SU-DHL-6 (cell line): ENCODE data around the gene MINPP1.

Experiments used
- H2AFZ ChIP-seq: fragments of 200-600 bp; sonication (generic); 2 replicates; pipeline ENCODE4 v1.6.1; 2014; ENCODE audit warnings: low read depth, mild to moderate bottlenecking, moderate library complexity, mixed read lengths, antibody characterized with exemption, low read length; ENCODE audit not compliant: severe bottlenecking
- H3F3A ChIP-seq: fragments of 200-600 bp; shearing (Covaris generic); 2 replicates; pipeline ENCODE4 v1.6.0; 2016; ENCODE audit warnings: antibody characterized with exemption, mild to moderate bottlenecking; ENCODE audit not compliant: insufficient read depth
- H3K27ac ChIP-seq: fragments of 200-600 bp; sonication (generic); 2 replicates; pipeline ENCODE4 v1.5.1; 2016; ENCODE audit warnings: low read depth, mild to moderate bottlenecking, low read length, moderate library complexity, mixed read lengths
- H3K27me3 ChIP-seq: fragments of 200-600 bp; sonication (generic), shearing (Covaris generic); 2 replicates; pipeline ENCODE4 v1.6.0; 2014; ENCODE audit warnings: mild to moderate bottlenecking, low read length
- H3K36me3 ChIP-seq: fragments of 200-600 bp; sonication (generic); 2 replicates; pipeline ENCODE4 v1.6.1; 2014; ENCODE audit warnings: mild to moderate bottlenecking, low read length, mixed read lengths
- H3K4me2 ChIP-seq: fragments of 300-600, 200-600 bp; shearing (Covaris generic), sonication (generic); 2 replicates; pipeline ENCODE4 v1.6.0; 2014; ENCODE audit warnings: low read length, low read depth, mild to moderate bottlenecking; ENCODE audit not compliant: poor library complexity, severe bottlenecking
- H3K4me3 ChIP-seq: fragments of 200-600 bp; sonication (generic); 2 replicates; pipeline ENCODE4 v1.5.1; 2014; ENCODE audit warnings: antibody characterized with exemption, low read length, mild to moderate bottlenecking, mixed read lengths; ENCODE audit not compliant: insufficient read depth, poor library complexity, severe bottlenecking
- H3K79me2 ChIP-seq: fragments of 200-600 bp; sonication (generic); 2 replicates; pipeline ENCODE4 v1.6.1; 2014; ENCODE audit warnings: mild to moderate bottlenecking, low read length, moderate library complexity; ENCODE audit not compliant: insufficient read depth
- H3K9ac ChIP-seq: fragments of 200-600 bp; sonication (generic); 2 replicates; pipeline ENCODE4 v1.7.0; 2014; ENCODE audit warnings: mild to moderate bottlenecking, low read length
- H3K9me2 ChIP-seq: fragments of 200-600 bp; sonication (generic); replicated peaks from 2 replicates; pipeline ENCODE4 v1.6.1; 2014; ENCODE audit warnings: low read length; ENCODE audit not compliant: insufficient read depth
- H3K9me3 ChIP-seq: fragments of 200-600 bp; sonication (generic); 2 replicates; pipeline ENCODE4 v1.6.1; 2014; ENCODE audit warnings: low read length, mixed read lengths; ENCODE audit not compliant: insufficient read depth
- H4K20me1 ChIP-seq: fragments of 200-600 bp; sonication (generic); 2 replicates; pipeline ENCODE4 v1.6.1; 2014; ENCODE audit warnings: low read depth, mild to moderate bottlenecking, antibody characterized with exemption, low read length, moderate library complexity, mixed read lengths
- CTCF ChIP-seq: fragments of 200-600 bp; sonication (generic); IDR thresholded peaks from one replicate; pipeline ENCODE4 v1.5.1; 2017; ENCODE audit warnings: antibody characterized with exemption, mild to moderate bottlenecking, low read length, moderate library complexity; ENCODE audit not compliant: insufficient read depth, poor library complexity, severe bottlenecking
- EZH2phosphoT487 ChIP-seq: fragments of 200-600 bp; sonication (generic), shearing (Covaris generic); conservative IDR thresholded peaks from 2 replicates; pipeline ENCODE4 v1.6.1; 2018; ENCODE audit warnings: mild to moderate bottlenecking, antibody characterized with exemption, low read length, moderate library complexity, mixed read lengths

The MINPP1 gene

DNA sequence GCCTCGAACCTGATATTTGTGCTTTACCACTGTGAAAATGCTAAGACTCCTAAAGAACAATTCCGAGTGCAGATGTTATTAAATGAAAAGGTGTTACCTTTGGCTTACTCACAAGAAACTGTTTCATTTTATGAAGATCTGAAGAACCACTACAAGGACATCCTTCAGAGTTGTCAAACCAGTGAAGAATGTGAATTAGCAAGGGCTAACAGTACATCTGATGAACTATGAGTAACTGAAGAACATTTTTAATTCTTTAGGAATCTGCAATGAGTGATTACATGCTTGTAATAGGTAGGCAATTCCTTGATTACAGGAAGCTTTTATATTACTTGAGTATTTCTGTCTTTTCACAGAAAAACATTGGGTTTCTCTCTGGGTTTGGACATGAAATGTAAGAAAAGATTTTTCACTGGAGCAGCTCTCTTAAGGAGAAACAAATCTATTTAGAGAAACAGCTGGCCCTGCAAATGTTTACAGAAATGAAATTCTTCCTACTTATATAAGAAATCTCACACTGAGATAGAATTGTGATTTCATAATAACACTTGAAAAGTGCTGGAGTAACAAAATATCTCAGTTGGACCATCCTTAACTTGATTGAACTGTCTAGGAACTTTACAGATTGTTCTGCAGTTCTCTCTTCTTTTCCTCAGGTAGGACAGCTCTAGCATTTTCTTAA lies 47.7 kb downstream of the MINPP1 start:
- Histone ChIP-seq H3K27me3 (no peaks in the 10 kb centered on the region), H3K79me2 (no peaks in the 10 kb centered on the region), H3K27ac (no peak overlapping the region), H3K9me3 (no peaks in the 10 kb centered on the region), H3K9me2 (no peaks in the 10 kb centered on the region), H3K4me2 (no peak overlapping the region), H3F3A (no peaks in the 10 kb centered on the region), H3K9ac (no peak overlapping the region), H2AFZ (no peak overlapping the region), H3K4me3 (no peak overlapping the region), H4K20me1 (no peaks in the 10 kb centered on the region), H3K36me3 (no peaks in the 10 kb centered on the region)
- TF ChIP-seq CTCF (no peak), EZH2phosphoT487 (no peak)

GRCh38 chr10:87557409-87557808 lies 52.7 kb downstream of the MINPP1 start:
- Histone ChIP-seq H3K4me2 (no peak overlapping the region), H3K9me3 (no peaks in the 10 kb centered on the region), H3K27me3 (no peaks in the 10 kb centered on the region), H3K4me3 (no peak overlapping the region), H3K27ac (no peak overlapping the region), H3K36me3 (no peaks in the 10 kb centered on the region), H3K9me2 (no peaks in the 10 kb centered on the region), H3K9ac (no peak overlapping the region), H4K20me1 (no peaks in the 10 kb centered on the region), H3F3A (no peaks in the 10 kb centered on the region), H2AFZ (no peak overlapping the region), H3K79me2 (no peaks in the 10 kb centered on the region)
- no peak for TF ChIP-seq CTCF
- no peak for TF ChIP-seq EZH2phosphoT487

- H4K20me1 ChIP-seq, result no peaks in the 10 kb centered on the region
- peak overlapping the region; percentile 8 for H3K4me2 ChIP-seq
- H2AFZ ChIP-seq, result no peak overlapping the region
- H3K9ac ChIP-seq, result no peak overlapping the region
- H3K36me3 ChIP-seq, result no peaks in the 10 kb centered on the region
- TF ChIP-seq EZH2phosphoT487 (no peak), CTCF (no peak)
- no peaks in the 10 kb centered on the region for H3K9me2 ChIP-seq
- H3K9me3 ChIP-seq, result no peaks in the 10 kb centered on the region
- no peaks in the 10 kb centered on the region for H3F3A ChIP-seq
- H3K27ac ChIP-seq, result no peak overlapping the region
- H3K79me2 ChIP-seq, result no peaks in the 10 kb centered on the region
- H3K27me3 ChIP-seq, result no peaks in the 10 kb centered on the region
- H3K4me3 ChIP-seq, result no peak overlapping the region
Observed at GRCh38 chr10:87558333-87558732, 53.6 kb downstream of the MINPP1 start.
